ENCODE data around the gene TMEM9.

The TMEM9 gene

GRCh38 chr1:201153474-201154388 lies 543 bp downstream of the TMEM9 start (continued):
- TF ChIP-seq SP7 (tag by site-specific recombination; IDR thresholded peaks at IDR 0.05) (no peak), ZNF658 (tag by site-specific recombination; IDR thresholded peaks at IDR 0.05) (no peak), ZNF623 (tag by site-specific recombination; IDR thresholded peaks at IDR 0.05) (no peak), SETDB1 (IDR thresholded peaks at IDR 0.05; ENCODE audit: insufficient read length, low read length) (no peak), ZNF621 (tag by site-specific recombination; IDR thresholded peaks at IDR 0.05) (no peak), ZNF76 (tag by site-specific recombination; IDR thresholded peaks at IDR 0.05; ENCODE audit: borderline replicate concordance, low read depth) (peak; percentile 76; the same call in 1 of the 2 replicates), ZNF558 (tag by site-specific recombination; IDR thresholded peaks at IDR 0.05) (no peak), ZNF184 (tag by site-specific recombination; IDR thresholded peaks at IDR 0.05) (no peak), ZNF223 (tag by site-specific recombination; IDR thresholded peaks at IDR 0.05) (no peak), ZSCAN30 (tag by site-specific recombination; IDR thresholded peaks at IDR 0.05) (peak; percentile 48; the same call in 1 of the 2 replicates), ZSCAN5A (tag by site-specific recombination; IDR thresholded peaks at IDR 0.05) (0 out of 2 replicates have a peak, but pooled peaks have one; percentile 11), ZNF391 (tag by site-specific recombination; IDR thresholded peaks at IDR 0.05; ENCODE audit: borderline replicate concordance, low read depth) (no peak), ZBTB6 (tag by site-specific recombination; IDR thresholded peaks at IDR 0.05) (peak; percentile 70; the same call in 1 of the 2 replicates), ZNF335 (tag by site-specific recombination; conservative IDR thresholded peaks at IDR 0.05) (peak; percentile 99), KLF17 (tag by site-specific recombination; IDR thresholded peaks at IDR 0.05) (peak; percentile 44; the same call in 1 of the 2 replicates), ZNF132 (tag by site-specific recombination; IDR thresholded peaks at IDR 0.05; ENCODE audit: borderline replicate concordance) (no peak), TCF7L2 (IDR thresholded peaks at IDR 0.05; ENCODE audit: borderline replicate concordance, low read depth, low read length) (no peak), ZNF837 (tag by site-specific recombination; IDR thresholded peaks at IDR 0.05) (no peak), PRDM6 (tag by site-specific recombination; IDR thresholded peaks at IDR 0.05) (no peak), ZBTB21 (tag by site-specific recombination; IDR thresholded peaks at IDR 0.05) (no peak), ZNF16 (tag by site-specific recombination; IDR thresholded peaks at IDR 0.05; ENCODE audit: low read depth) (no peak), ZBTB20 (tag by site-specific recombination; IDR thresholded peaks at IDR 0.05) (no peak; the same call in 1 of the 2 replicates), ZNF404 (tag by site-specific recombination; IDR thresholded peaks at IDR 0.05) (no peak), ZNF133 (tag by site-specific recombination; IDR thresholded peaks at IDR 0.05) (no peak), GLI2 (tag by site-specific recombination; IDR thresholded peaks at IDR 0.05; ENCODE audit: borderline replicate concordance, low read depth) (no peak), ZNF416 (tag by site-specific recombination; IDR thresholded peaks at IDR 0.05) (no peak), PRDM1 (tag by site-specific recombination; IDR thresholded peaks at IDR 0.05) (no peak)
- TF ChIP-seq, protein P1, sequence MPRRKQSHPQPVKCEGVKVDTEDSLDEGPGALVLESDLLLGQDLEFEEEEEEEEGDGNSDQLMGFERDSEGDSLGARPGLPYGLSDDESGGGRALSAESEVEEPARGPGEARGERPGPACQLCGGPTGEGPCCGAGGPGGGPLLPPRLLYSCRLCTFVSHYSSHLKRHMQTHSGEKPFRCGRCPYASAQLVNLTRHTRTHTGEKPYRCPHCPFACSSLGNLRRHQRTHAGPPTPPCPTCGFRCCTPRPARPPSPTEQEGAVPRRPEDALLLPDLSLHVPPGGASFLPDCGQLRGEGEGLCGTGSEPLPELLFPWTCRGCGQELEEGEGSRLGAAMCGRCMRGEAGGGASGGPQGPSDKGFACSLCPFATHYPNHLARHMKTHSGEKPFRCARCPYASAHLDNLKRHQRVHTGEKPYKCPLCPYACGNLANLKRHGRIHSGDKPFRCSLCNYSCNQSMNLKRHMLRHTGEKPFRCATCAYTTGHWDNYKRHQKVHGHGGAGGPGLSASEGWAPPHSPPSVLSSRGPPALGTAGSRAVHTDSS (tag by site-specific recombination; IDR thresholded peaks at IDR 0.05), result no peak
- TF ChIP-seq, protein P2, sequence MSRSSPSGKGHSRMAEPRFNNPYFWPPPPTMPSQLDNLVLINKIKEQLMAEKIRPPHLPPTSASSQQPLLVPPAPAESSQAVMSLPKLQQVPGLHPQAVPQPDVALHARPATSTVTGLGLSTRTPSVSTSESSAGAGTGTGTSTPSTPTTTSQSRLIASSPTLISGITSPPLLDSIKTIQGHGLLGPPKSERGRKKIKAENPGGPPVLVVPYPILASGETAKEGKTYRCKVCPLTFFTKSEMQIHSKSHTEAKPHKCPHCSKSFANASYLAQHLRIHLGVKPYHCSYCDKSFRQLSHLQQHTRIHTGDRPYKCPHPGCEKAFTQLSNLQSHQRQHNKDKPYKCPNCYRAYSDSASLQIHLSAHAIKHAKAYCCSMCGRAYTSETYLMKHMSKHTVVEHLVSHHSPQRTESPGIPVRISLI (tag by site-specific recombination; IDR thresholded peaks at IDR 0.05), result no peak
- TF ChIP-seq, protein P3, sequence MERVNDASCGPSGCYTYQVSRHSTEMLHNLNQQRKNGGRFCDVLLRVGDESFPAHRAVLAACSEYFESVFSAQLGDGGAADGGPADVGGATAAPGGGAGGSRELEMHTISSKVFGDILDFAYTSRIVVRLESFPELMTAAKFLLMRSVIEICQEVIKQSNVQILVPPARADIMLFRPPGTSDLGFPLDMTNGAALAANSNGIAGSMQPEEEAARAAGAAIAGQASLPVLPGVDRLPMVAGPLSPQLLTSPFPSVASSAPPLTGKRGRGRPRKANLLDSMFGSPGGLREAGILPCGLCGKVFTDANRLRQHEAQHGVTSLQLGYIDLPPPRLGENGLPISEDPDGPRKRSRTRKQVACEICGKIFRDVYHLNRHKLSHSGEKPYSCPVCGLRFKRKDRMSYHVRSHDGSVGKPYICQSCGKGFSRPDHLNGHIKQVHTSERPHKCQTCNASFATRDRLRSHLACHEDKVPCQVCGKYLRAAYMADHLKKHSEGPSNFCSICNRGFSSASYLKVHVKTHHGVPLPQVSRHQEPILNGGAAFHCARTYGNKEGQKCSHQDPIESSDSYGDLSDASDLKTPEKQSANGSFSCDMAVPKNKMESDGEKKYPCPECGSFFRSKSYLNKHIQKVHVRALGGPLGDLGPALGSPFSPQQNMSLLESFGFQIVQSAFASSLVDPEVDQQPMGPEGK (tag by site-specific recombination; IDR thresholded peaks at IDR 0.05), result peak; percentile 70

Measured in HEK293 (cell line).